D721Med (cell line): ENCODE data around the gene PPA2.

Experiments used
- DNase-seq: peaks from one replicate; pipeline ENCODE4 v3.0.0; 2011; ENCODE audit warnings: low spot score; ENCODE audit not compliant: insufficient read length
- FAIRE-seq: peaks from 2 replicates; lab custom pipeline; 2011; peaks lifted over from hg19 to GRCh38; lab: Jason Lieb, UNC
- TF ChIP-seq, protein P1 (sequence below): IDR thresholded peaks from 2 replicates; pipeline ENCODE4 v1.5.1; 2012; ENCODE audit warnings: mild to moderate bottlenecking, control low read depth; ENCODE audit not compliant: insufficient read depth; ENCODE audit errors: missing control alignments

Gene PPA2

GRCh38 chr4:105329081-105329480 lies 144.8 kb downstream of the PPA2 start:
- TF ChIP-seq, protein P1, sequence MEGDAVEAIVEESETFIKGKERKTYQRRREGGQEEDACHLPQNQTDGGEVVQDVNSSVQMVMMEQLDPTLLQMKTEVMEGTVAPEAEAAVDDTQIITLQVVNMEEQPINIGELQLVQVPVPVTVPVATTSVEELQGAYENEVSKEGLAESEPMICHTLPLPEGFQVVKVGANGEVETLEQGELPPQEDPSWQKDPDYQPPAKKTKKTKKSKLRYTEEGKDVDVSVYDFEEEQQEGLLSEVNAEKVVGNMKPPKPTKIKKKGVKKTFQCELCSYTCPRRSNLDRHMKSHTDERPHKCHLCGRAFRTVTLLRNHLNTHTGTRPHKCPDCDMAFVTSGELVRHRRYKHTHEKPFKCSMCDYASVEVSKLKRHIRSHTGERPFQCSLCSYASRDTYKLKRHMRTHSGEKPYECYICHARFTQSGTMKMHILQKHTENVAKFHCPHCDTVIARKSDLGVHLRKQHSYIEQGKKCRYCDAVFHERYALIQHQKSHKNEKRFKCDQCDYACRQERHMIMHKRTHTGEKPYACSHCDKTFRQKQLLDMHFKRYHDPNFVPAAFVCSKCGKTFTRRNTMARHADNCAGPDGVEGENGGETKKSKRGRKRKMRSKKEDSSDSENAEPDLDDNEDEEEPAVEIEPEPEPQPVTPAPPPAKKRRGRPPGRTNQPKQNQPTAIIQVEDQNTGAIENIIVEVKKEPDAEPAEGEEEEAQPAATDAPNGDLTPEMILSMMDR, result no peak
- FAIRE-seq (no peak), DNase-seq (no peak)

DNA sequence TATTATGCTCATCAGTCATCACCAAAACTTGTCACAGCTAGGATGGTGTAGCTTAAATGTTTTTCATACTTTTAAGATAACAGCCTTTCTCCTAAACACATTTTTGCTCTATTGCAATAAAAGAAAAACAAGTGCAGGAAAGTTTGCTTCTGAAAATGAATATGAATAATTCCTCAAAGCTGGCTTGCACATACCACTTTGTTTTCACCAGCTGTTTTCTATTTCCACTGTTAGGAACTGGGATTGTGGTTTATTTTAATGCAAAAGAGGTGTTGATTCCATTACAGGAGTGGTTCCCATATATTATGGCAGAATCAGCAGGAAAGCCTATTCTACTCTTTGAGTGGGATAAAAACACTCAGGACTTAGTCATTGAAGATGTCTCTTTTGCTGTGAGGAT lies 145.9 kb downstream of the PPA2 start:
- DNase-seq (no peak), FAIRE-seq (no peak)
- TF ChIP-seq, protein P1, result no peak

DNA sequence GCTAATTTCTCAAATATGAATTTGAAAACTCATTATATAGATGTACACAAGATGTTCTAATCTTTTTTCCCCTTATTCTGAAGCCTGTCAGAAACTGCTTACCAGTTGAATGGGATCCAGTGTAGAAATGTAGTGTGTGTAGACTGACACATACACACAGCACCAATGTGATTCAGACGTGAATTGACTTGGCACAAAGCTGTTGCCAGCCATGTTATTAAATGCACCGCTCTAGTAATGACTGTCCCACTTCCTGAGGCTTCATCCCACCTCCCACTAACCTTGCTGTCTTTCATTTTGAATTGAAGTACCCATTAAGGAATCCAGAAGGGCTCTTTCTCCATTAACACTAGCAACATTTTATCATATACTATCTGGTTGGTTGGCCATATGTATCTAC lies 146.6 kb downstream of the PPA2 start:
- no peak for DNase-seq
- TF ChIP-seq, protein P1, result no peak
- FAIRE-seq, result no peak
